ENCODE measurements around the gene EZH1. TPM values are rescaled to one million over a fixed set of nuclear protein-coding genes. Genes with fewer than 3 reads are reported as not detected.
"Not testable (repeated sequence)": the region's sequence is repeated elsewhere in the genome, so short reads cannot be mapped to it uniquely, and the experiment has no call there.

The EZH1 gene
- total and polyA plus RNA-seq, 2 of the 4 experiments (the other 2 are of a cell fraction), result 17.6 to 27.3 TPM

DNA sequence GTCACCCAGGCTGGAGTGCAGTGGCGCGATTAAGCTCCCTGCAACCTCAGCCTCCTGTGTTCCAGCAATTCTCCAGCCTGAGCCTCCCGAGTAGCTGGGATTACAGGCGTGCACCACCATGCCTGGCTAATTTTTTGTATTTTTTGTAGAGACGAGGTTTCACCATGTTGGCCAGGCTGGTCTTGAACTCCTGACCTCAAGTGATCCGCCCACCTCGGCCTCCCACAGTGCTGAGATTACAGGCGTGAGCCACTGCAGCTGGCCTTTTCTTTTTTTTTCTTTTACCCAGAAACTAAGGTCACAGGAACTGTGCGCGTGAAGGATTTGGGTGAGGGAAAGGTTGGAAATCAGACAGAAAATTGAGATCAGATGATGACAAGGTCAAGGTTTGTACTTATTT lies 25.1 kb upstream of the EZH1 start:
- peaks cover 11 to 21% of the 10 kb centered on the region in 2 experiments; a peak in 3 of 4 replicates for H3K79me1 ChIP-seq (ENCODE audit: low read depth in 1 of 2, low read length in 2 of 2)
- H3K9me1 ChIP-seq (ENCODE audit: insufficient read depth, low read length); H3K9ac ChIP-seq (ENCODE audit: low read depth, low read length); H3K14ac ChIP-seq (replicated peaks; ENCODE audit: low read depth, low read length); H3K4me1 ChIP-seq (ENCODE audit: control insufficient read depth, insufficient read depth, low read length); H2BK15ac ChIP-seq (ENCODE audit: low read depth, low read length); H3K23ac ChIP-seq (ENCODE audit: low read depth, low read length); BruUV-seq (replicated peaks); H4K20me1 ChIP-seq (ENCODE audit: insufficient read depth, low read length); H2AK5ac ChIP-seq (ENCODE audit: low read depth, low read length); H3K4ac ChIP-seq (ENCODE audit: low read depth, low read length); H3K27me3 ChIP-seq (ENCODE audit: control insufficient read depth, insufficient read depth, low read length); H3K36me3 ChIP-seq (ENCODE audit: control insufficient read depth, insufficient read depth, low read length); intact Hi-C loops (cut with micrococcal nuclease); H2BK20ac ChIP-seq (ENCODE audit: low read depth, low read length); H4K91ac ChIP-seq (ENCODE audit: insufficient read depth, low read depth, low read length); H4K8ac ChIP-seq (ENCODE audit: low read depth in 2 of 2, low read length in 2 of 2); POLR2A ChIA-PET (ENCODE audit: unreplicated experiment); ATAC-seq (ENCODE audit: low read depth); H3K18ac ChIP-seq (ENCODE audit: low read depth, low read length); H3K27ac ChIP-seq (ENCODE audit: insufficient read depth, low read length); H2AK9ac ChIP-seq (replicated peaks; ENCODE audit: low read depth, low read length, poor library complexity); H3K56ac ChIP-seq (ENCODE audit: extremely low read depth, insufficient read depth, low read length); in situ Hi-C loops (cut with MboI; ENCODE audit: low sequenced_read_pairs); dilution Hi-C loops (cut with HindIII; ENCODE audit: low sequenced_read_pairs, unreplicated experiment); H2BK120ac ChIP-seq (ENCODE audit: low read depth, low read length); H3K9me3 ChIP-seq (ENCODE audit: control insufficient read depth, insufficient read depth, low read length); DNase-seq; H2AFZ ChIP-seq (replicated peaks; ENCODE audit: low read length, poor library complexity); H3K4me2 ChIP-seq (ENCODE audit: low read depth, low read length); H2BK5ac ChIP-seq (ENCODE audit: low read depth, low read length, poor library complexity, severe bottlenecking); H4K5ac ChIP-seq (ENCODE audit: low read depth, low read length); H3K4me3 ChIP-seq (ENCODE audit: insufficient read depth, low read depth, low read length): not testable (repeated sequence)
- CTCF ChIA-PET, result interaction anchor here (0.5 to 0.6 kb wide), 2 partner anchors 108 to 334 kb away, joined by 5 to 8 read pairs; no protein-coding TSS in a partner anchor
- no CpG with 5 or more reads among the region's 10 CpGs for WGBS, 2 experiments (ENCODE audit: extremely low coverage in 2 of 2, insufficient read length in 1 of 2)

DNA sequence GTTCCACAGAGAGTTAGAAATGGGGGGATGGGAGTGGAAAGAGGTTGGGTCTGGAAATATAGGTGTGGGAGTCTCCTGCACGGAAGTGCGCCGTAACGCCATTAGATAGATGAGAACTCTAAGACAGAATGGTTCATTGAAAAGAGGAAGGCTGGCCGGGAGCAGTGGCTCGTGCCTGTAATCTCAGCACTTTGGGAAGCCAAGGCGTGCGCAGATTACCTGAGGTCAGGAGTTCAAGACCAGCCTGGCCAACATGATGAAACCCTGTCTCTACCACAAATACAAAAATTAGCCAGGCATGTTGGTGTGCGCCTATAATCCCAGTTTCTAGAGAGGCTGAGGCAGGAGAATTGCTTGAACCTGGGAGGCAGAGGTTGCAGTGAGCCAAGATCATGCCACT lies 23.2 kb upstream of the EZH1 start:
- H2BK20ac ChIP-seq (ENCODE audit: low read depth, low read length); H2BK15ac ChIP-seq (ENCODE audit: low read depth, low read length); H4K5ac ChIP-seq (ENCODE audit: low read depth, low read length); DNase-seq; H3K4me3 ChIP-seq (ENCODE audit: insufficient read depth, low read depth, low read length); intact Hi-C loops (cut with micrococcal nuclease); H2BK5ac ChIP-seq (ENCODE audit: low read depth, low read length, poor library complexity, severe bottlenecking); POLR2A ChIA-PET (ENCODE audit: unreplicated experiment); H3K36me3 ChIP-seq (ENCODE audit: control insufficient read depth, insufficient read depth, low read length); H3K56ac ChIP-seq (ENCODE audit: extremely low read depth, insufficient read depth, low read length); H4K8ac ChIP-seq (ENCODE audit: low read depth in 2 of 2, low read length in 2 of 2); H3K4me1 ChIP-seq (ENCODE audit: control insufficient read depth, insufficient read depth, low read length); H3K9ac ChIP-seq (ENCODE audit: low read depth, low read length); H3K23ac ChIP-seq (ENCODE audit: low read depth, low read length); H3K4ac ChIP-seq (ENCODE audit: low read depth, low read length); H4K91ac ChIP-seq (ENCODE audit: insufficient read depth, low read depth, low read length); H3K4me2 ChIP-seq (ENCODE audit: low read depth, low read length); H3K18ac ChIP-seq (ENCODE audit: low read depth, low read length); CTCF ChIA-PET; in situ Hi-C loops (cut with MboI; ENCODE audit: low sequenced_read_pairs); H3K14ac ChIP-seq (replicated peaks; ENCODE audit: low read depth, low read length); H2AFZ ChIP-seq (replicated peaks; ENCODE audit: low read length, poor library complexity); H4K20me1 ChIP-seq (ENCODE audit: insufficient read depth, low read length); H2BK120ac ChIP-seq (ENCODE audit: low read depth, low read length); H2AK9ac ChIP-seq (replicated peaks; ENCODE audit: low read depth, low read length, poor library complexity); H3K9me1 ChIP-seq (ENCODE audit: insufficient read depth, low read length); dilution Hi-C loops (cut with HindIII; ENCODE audit: low sequenced_read_pairs, unreplicated experiment); H3K27me3 ChIP-seq (ENCODE audit: control insufficient read depth, insufficient read depth, low read length); H3K9me3 ChIP-seq (ENCODE audit: control insufficient read depth, insufficient read depth, low read length); ATAC-seq (ENCODE audit: low read depth); H3K79me1 ChIP-seq (ENCODE audit: low read depth in 1 of 2, low read length in 2 of 2); H2AK5ac ChIP-seq (ENCODE audit: low read depth, low read length); BruUV-seq (replicated peaks); H3K27ac ChIP-seq (ENCODE audit: insufficient read depth, low read length): not testable (repeated sequence)
- WGBS, 2 experiments (ENCODE audit: extremely low coverage in 2 of 2, insufficient read length in 1 of 2), result 92% methylated on average over 2 of the region's 9 CpGs; no CpG with 5 or more reads in 1 of the 2 experiments

Data from IMR-90 (cell line).